K562 treated with DMSO at 1 percent for 4 hours (cell line): ENCODE results near the gene PTPN14. TPM values are rescaled to one million over a fixed set of nuclear protein-coding genes. Genes with fewer than 3 reads are reported as not detected.

Experiments used
- total RNA-seq: library from RNA; unstranded; fragments of 300-600 nt; gene quantifications from 2 replicates; pipeline ENCODE4 v1.2.3, GENCODE V29; 2022; ENCODE audit not compliant: insufficient read depth

The PTPN14 gene
- total RNA-seq = not detected in 2 replicates

GRCh38 chr1:214551436-214552173 is at the start of gene PTPN14:
PTPN14 (minus strand) TSS chr1:214551602; CDS start chr1:214464803, 86,799 bp downstream.

Other genes with a start within 250 kb of the PTPN14 start
- 21.9 and 29.5 TPM in 2 replicates for gene CENPF, start 51.6 kb upstream of the PTPN14 start, total RNA-seq